Stimulated activated CD8-positive, alpha-beta memory T cell treated with anti-CD3 and anti-CD28 coated beads, Interleukin-7, amount 100 ng/mL, for 48 hours (primary cell): Measurements from ENCODE around the gene MVB12B.
A peak's percentile ranks its signal among the peaks of the same experiment; 100 is the strongest.

ENCODE experiments used
- DNase-seq, 2 donors: peaks; one replicate each; pipeline ENCODE4 v3.0.0-alpha.2; 2020; ENCODE audit warnings: low read depth in 1 of 2; ENCODE audit errors: extremely low read depth in 1 of 2

MVB12B gene

DNA sequence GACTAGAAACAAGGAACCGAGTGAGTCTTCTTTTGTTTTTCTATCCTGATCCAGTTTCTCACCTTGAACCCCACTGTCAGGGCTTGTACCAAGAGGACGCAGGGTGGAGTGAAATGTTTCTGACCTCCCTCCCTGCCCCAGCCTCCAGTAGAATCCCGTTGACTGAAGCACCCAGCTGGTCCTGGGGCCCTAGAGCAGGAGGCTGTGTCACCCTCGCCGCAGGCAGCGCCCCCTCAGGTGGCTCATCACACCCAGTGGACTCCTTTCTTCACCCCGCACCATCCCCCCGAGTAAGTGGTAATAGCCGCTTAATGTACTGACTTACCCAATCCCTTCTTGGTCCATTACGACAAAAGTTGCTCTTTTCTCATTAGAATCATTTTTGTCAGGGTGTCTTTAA is 53.8 kb downstream of the MVB12B start:
- DNase-seq, result no peak

DNA sequence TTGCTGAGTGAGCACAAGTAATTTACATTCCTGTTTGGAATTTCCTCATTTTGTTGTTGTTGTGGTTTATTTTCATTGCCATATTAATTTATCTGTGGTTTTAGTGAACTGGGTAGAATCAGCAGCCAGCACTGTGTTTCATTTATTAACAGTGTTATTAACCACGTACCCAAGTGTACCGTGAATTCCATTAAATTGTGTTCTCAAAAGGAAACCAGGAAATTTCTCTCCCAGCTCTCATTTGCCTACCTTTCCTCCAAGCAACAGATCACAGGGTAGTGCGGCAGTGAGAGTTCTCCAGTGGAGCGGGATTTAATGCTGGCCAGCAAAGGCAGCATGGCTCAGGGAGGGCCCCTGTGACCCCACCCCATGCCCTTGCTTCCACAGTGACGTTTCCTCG is 54.6 kb downstream of the MVB12B start:
- no peak for DNase-seq

DNA sequence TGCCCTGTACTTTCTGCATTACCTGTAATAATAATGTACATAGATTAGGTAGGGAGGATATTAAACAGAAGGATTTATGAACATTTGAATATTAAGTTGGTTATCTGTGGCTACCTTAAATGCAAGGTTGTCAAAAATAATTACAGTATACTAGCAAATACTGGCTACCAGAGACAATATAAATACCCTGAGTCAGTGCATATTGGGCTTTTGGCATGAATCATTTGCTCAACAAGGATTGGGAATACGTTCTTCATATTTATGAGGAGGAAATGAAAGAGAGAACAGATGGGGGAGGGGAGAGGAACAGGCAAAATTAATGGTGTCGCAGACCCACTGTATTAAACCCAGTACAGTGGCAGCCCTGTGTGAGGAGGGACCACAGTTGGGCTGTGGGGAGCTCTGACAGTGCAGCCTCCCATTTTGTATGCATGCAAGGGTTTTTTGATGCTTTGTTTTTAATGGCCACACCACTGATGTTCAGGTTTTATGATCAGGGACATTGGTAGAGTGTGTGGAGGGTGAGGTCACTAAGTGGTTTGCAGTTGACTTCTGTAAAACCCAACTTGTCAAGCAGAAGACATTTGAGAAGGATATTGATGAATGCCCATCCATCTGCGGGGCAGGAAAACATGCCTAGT is 56.9 kb downstream of the MVB12B start:
- DNase-seq, result no peak

DNA sequence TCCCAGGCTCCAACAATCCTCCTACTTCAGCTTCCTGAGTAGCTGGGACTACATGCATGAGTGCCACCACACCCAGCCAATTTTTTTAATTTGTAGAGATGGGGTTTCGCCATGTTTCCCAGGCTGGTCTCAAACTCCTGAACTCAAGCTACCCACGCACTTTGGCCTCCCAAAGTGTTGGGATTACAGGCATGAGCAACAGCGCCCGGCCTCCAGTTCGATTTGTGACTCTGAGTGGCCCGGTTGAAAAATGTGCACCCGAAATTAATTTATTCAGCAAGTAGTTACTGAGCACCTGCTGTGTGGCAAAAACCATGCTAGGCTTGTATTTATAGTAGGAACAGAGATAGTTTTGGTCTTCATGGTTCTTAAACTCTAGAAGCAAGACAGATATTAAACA is 58.3 kb downstream of the MVB12B start:
- DNase-seq, result no peak

DNA sequence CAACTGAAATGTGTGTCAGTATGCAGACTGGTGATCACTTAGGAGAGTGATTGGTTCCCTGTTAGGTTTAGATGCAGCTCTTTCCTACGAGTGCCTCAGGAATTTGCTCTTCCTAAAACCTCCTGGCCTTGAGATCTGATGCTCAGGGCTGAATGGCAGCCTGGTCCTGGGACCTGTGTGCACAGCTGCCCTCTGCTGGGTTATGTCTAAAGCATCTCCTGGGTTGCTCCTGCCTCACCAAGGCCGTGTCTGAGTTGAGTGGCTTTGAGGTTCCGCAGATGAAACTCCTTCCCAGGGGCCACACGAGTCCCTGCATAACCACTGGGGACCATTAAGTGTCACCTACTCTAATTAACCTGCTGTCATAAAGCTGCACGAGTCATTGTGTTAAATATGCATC is 59.5 kb downstream of the MVB12B start:
- DNase-seq, result no peak

DNA sequence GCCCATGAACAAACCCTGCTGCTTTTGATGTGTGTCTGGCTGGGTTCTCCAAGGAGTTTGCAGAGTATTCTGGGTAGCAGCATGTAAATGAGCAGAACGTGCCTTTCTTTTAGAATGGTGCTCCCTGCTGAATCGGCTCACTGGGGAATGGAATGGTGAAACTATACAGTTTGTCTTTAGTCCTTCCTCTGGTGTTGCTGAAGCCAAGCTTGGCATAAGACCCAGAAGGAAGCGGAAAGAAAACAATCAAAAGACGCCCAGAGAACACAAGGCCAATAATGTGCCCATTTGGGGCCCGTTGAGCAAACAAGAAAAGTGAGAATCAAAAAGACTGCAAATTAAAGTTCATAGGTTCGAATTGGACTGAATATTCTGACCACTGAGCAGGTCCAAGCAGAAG is 60.1 kb downstream of the MVB12B start:
- no peak for DNase-seq

DNA sequence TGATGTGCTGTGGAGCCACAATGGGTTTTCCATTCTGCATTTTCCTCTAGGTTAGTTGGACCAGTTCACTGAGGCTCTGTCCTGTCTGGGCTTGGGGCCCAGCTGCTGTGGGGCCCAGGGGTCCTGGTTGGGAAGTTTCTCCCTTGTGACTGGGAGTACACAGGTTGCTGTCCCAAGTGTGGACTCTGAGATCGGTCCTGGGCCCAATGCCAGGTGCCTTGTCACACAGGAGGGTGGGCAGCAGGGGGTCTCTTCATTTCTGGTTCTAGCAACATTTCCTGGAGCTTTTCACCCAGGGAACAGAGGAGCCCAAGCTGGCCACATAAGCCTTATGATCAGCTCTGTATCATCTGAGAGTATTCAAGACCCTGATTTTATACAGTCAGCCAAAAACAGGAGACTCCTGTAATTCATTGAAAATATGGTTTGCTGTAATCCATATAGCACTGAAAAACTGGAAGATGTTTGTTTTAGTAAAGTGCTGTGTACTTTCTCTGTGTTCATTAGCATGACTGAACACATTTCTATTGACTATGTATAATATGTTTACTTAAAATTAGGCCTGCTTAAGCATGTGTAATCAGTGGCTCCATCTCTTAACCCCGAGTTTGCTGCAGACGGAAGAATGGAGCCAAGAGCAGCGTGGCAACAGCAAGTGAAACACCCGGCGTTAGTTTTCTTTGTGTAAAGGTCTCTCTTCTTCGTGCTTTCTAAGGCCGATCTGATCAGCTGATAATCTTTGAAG is 62.5 kb downstream of the MVB12B start:
- no peak for DNase-seq

DNA sequence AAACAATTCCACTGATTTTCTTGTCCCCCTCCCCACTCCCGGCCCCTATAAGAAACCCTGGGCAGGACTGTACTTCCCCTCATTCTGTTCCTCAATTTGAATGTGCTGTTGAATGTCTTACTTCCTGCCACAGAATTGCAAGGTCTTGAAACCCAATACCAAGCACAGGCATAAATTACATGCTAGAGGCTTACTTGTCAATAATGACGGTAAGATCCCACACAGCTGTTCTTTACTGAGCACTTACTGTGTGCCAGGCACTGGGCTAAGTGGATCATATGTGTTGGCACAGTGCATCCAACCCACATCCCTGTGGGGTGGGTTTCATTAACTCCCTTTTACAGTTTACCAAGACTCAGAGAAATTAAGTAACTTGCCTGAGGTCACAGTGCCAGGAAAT is 63.4 kb downstream of the MVB12B start:
- DNase-seq, result no peak

DNA sequence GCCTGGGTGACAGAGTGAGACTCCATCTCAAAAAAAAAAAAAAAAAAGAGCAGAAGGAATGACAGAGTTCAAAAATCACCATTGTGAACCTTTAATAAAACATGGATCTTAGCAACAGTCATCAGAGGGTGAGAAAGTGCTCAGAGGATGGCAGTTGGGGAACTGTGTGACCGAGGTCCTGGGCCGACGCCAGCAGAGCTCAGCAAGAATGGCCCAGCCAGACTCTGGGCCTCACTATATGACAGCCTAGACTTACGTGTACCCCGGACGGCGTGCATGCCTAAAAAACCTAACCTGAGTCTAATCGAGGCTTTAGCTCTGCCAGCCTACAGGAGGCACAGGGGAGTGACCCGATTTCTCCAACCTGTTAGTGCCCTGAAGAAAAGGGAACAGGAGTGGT is 64.3 kb downstream of the MVB12B start:
- no peak for DNase-seq

DNA sequence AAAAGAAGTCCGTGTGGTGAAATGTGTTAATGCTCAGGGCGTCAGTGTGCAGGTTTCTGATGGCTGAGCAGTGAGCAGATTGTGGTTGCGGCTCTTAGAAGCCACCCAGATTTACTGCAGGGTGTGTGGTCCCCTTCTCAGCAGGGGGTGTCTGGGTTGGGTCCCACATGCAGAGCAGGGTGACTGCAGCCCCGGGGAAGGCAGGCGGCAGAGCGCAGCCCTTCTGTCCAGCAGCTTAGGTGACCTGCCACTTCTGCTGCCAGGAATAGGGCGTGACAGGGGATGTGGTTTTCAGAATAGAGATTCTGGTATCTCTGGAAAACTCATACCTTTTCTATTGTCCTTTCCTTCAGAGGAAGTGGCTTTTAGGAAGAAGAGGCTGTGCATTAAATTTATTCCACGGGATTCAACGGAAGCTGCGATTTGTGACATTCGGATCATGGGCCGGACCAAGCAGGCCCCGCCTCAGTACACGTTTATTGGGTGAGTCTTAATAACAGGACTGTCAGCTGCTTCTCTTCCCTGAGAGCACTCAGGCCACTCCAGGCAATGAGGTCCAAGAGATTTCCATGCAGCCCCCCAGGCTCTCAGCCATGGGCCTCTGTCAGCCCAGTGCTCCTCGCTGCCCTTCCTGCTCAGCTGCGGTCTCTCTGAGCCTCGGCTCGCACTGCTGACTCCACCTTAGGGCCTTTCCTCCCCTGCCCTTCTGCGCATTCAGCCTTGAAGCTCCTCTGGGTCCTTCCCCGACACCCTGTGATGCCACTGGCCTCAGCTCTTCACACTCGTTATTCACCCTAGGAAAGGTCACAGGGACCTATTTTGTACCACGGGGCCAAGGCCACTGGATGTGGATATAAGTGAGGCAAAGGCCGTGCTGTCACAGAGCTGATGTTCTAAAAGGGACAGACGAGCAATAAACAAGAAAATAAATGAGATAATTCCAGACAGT is 65.4 kb downstream of the MVB12B start:
- DNase-seq, result no peak

DNA sequence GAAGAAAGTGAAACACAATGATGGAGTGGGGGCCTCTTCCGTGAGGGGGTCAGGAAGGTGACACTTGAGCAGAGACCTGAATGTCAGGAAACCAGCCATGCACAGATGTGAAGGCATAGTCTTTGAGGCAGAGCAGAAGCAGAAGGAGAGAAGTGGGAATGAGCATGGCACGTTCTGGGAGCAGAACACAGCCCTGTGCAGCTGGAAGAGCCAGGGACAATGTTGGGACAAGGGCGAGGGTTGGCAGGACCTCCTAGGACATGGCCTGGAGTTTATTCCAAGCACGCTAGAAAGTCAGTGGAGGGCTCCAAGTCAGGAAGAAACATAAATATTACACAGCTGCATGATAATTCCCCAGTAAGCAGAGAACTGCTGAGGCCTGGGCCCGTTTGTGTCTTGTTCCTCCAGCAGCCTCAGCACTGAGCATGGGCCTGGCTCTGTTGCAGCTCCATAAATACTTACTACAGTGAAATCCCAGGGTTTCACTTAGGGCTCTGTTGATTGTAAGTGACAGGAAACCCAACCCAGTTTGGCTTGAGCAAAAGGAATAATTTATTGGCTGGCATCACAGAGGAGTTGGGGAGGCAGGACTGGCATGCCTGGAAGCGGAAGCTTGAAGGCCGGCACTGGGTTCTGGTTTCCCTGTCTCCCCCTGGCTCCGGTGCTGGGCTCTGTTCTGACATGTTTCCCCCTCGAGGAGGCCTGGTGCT is 66.2 kb downstream of the MVB12B start:
- no peak for DNase-seq

DNA sequence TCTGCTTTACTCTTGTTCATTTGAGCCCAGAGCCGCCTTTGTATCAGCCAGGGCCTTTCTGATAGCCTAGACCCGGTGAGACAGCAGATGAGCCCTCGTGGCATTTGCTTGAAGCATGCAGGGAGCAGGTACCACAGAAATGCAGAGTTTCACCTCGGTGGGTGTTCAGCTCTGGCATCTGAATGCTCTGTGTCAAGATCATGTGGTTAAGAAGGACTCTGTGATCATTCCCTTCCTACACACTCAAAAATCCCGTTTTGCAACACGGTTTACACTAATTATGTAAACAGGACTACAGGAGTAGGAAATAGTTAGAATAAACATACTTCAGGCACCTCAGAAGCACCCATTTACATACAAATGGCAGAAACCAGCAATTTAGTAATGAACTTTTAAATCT is 67.2 kb downstream of the MVB12B start:
- DNase-seq, result no peak

DNA sequence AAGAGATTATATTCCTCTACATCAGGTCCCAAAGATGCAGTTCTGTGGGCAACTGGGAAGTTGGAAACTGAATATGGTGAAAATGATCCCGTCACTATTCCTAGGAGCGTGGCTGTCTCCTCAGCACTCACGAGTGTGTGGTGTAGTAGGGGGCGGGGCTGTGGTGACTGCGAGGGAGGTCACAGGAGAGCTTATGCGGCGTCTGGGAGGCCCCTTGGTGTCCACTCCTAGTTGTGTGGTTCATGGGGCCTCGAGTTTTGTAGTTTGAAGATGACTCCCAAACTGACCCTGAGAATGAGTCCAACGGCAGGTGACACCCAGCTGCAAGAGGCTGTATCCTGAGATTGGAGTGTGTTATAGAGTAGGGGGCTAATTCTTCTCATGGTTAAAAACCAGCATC is 68.2 kb downstream of the MVB12B start:
- no peak for DNase-seq

DNA sequence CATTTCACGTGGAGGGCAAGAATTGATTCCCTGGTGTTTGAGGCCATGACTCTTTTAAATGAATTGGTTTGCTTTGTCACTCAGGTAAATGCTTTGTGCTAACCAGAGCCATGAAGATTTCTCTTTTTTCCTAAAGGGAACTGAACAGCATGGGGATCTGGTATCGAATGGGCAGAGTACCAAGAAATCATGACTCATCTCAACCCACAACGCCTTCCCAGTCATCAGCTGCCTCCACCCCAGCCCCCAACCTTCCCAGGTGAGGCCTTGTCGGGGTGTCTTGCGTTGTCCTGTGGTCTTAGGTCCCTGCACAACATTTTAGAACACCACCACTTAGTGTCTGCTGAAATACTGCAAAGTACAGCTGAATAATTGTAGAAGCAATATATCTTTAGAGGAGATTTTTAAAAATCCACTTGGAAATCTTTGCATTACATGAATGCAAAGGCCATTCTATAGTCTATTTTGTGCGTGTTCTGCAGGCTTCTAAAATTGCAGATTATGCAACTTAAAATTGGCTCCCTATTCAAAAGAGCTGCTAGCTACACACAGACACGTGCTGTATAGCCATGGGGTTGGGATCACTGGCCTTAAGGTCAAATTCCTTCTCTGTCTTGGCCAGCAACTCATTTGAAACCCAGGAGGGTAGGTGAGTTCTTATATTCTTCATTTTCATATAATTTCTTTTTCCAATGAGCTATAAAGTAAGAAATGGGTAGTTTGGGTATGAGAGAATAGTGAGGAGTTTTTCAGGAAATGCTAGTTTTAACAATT is 69.0 kb downstream of the MVB12B start:
- peak in 1 of 2 donors; percentile 25 for DNase-seq

DNA sequence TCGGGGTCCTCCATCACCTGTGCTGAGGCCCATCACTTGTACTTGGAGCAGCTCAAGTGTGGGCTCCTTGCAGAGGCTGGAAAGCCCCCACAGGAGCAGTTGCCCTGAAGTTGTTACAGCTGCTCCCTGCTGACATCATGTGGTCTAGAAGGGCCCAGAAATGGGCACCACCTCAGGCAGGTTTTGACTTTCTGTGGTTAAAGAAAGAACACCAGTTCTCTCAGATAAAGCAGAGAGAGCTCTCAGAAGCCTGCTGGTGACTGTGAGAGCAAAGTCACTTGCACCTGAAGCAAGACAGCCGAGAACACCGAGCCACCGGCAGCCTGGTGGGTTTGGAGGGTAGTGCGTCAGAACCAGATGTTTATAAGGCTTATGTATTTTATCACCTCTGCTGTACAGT is 70.4 kb downstream of the MVB12B start:
- peak; percentile 55 to 74 for DNase-seq

DNA sequence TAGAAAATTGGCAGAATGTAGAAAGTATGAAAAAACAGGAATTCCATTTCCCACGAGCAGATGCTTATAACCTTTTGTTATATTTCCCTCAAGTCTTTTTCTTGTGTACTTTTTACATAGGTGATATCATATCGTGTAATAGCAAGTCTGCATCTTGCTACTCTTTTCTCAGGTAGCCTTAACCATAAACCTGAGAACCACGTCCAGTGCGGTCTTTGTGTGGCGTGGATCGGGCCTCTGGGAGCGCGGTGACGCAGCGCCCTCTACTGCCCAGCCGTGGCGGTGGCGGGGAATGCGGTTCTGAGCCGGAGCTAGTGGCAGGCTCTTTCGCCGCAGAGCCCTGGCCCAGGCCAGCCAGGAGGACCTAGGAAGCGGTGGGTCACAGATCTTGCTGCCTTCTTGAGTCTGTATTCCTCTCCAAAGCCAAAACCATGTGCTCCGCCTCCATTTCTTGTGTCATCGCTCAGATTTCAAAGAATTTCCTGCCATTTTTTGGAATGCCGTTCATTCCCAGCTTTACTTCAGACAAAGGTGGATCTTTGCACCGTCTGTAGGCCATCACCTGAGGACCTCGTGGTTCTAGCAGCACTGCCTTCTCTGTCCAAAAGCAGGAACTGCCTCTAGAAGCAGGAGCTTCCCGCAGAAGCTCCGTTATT is 71.9 kb downstream of the MVB12B start:
- DNase-seq, result peak; percentile 54 to 58

DNA sequence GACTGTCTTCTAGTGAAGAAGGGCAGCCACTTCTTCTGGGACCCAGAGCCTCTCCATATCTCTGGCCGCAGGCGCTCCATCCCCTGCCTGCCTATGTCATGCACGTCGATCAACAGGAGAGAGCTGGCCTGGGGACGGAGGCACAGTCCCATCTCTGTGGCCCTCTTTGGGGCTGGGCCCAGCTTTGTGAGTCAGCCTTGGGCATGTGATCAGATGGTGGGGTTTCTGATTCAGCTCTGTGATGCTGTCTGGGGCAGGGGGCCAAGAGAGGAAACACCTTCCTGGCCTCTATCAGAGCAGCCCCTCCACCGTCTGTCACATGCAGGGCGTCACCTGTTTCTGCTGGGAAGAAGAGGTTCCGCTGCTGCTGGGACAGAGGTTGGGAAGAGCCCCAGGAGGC is 72.6 kb downstream of the MVB12B start:
- no peak for DNase-seq

DNA sequence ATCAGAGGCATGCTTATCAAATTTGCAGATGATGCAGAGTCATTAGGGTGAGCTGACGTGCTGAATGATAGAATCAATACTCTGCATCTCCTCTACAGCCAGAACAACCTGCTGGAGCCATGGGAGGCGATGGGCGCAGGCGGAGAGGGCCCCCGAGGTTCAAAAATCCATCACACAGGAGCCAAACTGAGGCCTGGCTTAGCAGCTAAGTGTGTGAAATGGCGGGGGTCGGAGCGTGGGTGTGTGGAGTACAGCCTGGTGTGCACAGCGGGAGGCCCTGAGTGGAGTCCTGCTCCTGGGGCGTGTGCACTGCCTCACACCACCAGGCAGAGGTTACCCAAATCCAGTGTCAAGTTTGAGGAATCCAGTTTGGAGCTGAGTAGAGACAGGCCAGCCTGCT is 73.2 kb downstream of the MVB12B start:
- no peak for DNase-seq

DNA sequence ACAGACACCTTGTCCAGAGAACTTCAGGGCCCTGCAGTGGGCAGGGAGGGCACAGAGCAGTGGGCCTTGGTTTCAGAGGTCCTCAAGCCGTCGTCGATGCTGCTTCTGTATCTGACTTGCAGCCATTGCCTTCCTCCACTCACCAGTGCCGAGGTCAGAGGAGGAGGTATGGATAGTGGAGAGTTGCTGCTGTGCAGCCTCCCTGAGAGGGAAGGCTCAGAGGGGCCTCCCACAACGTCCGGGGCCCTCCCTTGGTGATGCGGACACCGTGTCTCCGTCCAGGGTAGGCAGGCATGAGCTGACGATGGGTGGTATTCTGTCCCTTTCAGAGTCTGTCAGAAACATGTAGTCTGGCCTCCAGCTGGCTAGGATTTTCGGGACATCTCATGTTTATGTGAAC is 73.9 kb downstream of the MVB12B start:
- no peak for DNase-seq

DNA sequence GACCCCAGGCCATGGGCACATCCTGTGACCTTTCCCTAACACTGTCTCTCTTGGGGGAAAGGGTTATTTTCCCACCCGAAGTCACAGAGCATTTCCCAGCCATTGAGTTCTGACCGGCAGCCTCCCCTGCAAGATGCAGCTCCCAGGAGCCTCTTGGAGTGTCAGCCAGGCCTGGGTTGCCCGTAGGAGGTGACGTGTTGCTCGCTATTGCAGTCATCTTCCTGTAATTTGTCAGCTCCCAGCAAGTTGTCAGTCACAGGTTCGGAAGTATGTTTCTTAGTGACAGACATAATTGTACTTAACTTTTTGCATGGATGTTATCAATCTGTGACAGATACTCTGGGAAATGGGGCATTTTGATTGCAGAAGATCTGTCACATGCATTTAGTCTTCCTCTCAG is 74.5 kb downstream of the MVB12B start:
- DNase-seq, result no peak
